ENCODE data around the gene ATP13A4.
"Not testable (repeated sequence)": the region's sequence is repeated elsewhere in the genome, so short reads cannot be mapped to it uniquely, and the experiment has no call there.

DNA sequence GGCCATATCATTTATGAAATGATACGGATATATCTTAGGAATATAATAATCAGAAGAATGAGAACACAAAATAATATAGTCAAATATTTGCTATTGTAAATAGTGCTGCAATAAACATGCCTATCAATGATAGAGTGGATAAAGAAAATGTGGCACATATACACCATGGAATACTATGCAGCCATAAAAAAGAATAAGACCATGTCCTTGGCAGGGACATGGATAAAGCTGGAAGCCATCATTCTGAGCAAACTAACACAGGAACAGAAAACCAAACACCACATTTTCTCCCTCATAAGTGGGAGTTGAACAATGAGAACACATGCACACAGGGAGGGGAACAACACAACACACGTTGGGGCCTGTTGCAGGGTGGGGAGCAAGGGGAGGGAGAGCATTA, 28.6 kb downstream of the ATP13A4 start:
- TF ChIP-seq POLR2A (IDR thresholded peaks at IDR 0.05) = not testable (repeated sequence)
- TF ChIP-seq, protein P1, sequence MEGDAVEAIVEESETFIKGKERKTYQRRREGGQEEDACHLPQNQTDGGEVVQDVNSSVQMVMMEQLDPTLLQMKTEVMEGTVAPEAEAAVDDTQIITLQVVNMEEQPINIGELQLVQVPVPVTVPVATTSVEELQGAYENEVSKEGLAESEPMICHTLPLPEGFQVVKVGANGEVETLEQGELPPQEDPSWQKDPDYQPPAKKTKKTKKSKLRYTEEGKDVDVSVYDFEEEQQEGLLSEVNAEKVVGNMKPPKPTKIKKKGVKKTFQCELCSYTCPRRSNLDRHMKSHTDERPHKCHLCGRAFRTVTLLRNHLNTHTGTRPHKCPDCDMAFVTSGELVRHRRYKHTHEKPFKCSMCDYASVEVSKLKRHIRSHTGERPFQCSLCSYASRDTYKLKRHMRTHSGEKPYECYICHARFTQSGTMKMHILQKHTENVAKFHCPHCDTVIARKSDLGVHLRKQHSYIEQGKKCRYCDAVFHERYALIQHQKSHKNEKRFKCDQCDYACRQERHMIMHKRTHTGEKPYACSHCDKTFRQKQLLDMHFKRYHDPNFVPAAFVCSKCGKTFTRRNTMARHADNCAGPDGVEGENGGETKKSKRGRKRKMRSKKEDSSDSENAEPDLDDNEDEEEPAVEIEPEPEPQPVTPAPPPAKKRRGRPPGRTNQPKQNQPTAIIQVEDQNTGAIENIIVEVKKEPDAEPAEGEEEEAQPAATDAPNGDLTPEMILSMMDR (IDR thresholded peaks at IDR 0.05) = not testable (repeated sequence)

Measured in right lobe of liver (tissue), 4 donors.